G401.6 (cell line): ENCODE data around the gene B4GAT1.

Source experiments
- FAIRE-seq: peaks from 2 replicates; lab custom pipeline; 2012; peaks lifted over from hg19 to GRCh38; lab: Jason Lieb, UNC

Gene B4GAT1

GRCh38 chr11:66336234-66337102 lies 11.0 kb downstream of the B4GAT1 start, which contains the start of gene RIN1:
RIN1 (minus strand) TSS chr11:66336434; CDS start chr11:66336402, 32 bp downstream.
- peak; percentile 59 for FAIRE-seq

- FAIRE-seq, result peak; percentile 57
Measured at GRCh38 chr11:66335531-66336233, 11.7 kb downstream of the B4GAT1 start.

GRCh38 chr11:66334605-66335442 lies 12.6 kb downstream of the B4GAT1 start:
- FAIRE-seq, result no peak

DNA sequence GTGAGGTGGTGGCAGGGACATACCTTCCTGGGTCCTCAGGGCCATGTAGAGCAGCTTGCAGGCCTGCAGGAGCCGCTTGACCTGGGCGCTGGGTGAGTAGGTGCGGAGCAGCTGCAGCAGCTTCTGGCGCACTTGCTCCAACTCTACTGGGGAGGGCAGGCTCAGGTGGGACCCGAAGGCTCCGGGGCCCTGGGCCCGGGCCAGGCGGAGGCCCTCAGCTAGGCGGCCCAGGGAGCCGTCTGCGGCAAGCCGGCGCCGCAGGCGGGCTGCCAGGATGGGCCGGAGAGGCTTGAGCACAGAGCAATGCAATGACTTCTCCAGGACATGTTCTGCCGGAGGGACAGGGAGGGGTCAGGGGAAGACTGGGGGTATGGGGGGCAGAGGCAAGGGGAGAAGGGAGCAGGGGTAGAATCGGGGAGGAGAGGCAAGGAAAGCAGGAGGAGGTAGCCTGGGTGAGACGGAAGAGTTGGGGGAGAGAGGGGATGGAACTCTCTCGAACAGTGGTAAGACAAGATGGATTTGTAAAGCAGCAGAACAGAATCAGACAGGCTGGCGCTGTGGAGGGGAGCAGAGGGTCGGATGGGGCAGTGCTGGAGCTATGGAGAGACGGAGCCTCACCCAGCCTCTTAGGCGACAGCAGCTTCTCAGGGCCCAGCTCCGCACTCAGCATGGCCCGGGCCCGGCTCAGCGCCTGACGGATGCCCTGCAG lies 13.4 kb downstream of the B4GAT1 start:
- FAIRE-seq, result no peak

DNA sequence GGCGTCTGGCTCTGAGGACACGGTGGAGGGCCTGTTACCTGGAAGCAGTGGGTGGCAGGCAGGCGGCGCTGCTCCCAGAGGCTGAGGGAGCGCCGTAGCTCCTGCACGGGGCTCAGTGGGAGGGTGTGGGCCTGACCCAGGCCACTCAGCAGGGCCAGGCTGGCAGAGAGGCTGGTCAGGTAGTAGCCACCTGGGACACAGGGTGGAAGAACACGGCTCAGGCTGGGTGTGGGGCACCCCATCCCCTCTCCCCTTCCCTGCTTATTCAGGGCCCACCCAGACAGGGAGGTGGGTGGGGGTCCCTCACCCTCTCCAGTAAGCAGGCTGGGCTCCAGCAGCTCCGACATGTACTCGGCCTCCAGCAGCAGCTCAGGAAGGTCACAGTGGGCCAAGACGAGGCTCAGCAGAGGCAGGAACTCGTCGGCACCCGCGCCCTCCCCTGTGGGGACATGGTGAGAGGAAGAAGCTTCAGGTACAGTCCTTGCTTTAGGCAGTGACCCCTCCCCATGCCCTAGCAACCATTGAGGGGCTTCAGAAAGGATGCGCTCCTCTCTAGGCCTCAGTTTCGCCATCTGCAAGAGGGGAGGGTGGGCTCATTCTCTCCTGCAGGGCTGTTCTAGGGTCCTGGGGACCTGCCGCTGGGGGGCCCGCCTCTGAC lies 14.1 kb downstream of the B4GAT1 start:
- no peak for FAIRE-seq

DNA sequence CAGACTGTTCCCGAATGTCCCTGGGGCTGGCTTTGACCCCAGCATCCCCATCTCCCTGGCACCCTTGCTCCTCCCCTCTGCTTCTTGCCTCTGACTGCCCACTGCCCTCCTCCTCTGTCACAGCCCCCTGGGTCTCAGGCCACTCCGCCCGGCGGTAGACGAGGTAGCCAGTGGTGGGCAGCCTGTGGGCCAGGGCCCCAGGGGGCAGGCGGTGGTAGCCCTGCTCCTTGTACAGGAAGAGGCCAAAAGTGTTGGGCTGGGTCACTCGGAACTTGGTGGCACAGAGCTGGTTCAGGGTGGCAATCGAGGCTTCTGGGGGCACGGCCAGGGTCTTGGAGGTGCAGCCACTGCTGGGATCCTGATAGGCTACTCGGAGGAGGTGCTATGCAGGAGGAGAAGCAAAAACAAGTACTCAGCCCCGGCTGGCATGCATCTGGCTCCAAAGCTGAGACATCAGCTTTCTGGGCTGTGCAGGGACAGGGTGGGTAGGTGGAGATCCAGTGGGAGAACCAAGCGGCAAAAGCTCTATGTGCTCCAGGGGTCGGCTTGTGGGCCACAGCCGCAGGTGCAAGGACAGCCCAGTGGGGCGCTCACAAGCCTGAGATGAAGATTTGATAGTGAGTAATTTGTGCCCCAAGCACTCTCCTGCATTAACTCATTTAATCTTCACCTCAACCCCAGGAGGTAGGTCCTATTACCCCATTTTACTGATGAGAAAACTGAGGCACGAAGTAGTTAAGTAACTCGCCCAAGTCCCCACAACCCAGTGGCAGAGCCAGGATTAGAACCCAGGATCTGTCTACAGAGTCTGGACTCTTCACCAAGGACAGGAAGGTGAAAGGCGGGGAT lies 14.8 kb downstream of the B4GAT1 start:
- FAIRE-seq, result no peak

- no peak for FAIRE-seq
Measured at GRCh38 chr11:66331542-66332370, 15.7 kb downstream of the B4GAT1 start.

DNA sequence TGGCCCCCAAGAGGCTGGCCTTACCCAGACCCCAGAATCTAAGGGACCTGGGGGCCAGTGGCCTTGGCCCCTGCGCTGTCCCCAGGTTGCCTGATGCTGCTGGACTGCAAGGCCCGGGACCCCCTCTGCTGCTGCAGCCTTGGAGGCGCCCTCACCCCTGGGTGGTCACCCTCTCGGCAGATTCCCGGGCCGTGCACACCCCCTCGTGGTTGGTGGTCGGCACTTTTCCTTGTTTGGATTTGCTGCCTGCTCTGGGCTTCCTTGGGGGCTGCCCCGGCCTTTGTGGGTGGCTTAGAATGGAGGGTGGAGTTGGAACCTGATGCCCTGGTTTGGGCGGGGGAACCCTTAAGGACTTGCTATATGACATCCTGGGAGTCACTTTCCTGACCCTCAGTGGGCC lies 16.5 kb downstream of the B4GAT1 start:
- no peak for FAIRE-seq

DNA sequence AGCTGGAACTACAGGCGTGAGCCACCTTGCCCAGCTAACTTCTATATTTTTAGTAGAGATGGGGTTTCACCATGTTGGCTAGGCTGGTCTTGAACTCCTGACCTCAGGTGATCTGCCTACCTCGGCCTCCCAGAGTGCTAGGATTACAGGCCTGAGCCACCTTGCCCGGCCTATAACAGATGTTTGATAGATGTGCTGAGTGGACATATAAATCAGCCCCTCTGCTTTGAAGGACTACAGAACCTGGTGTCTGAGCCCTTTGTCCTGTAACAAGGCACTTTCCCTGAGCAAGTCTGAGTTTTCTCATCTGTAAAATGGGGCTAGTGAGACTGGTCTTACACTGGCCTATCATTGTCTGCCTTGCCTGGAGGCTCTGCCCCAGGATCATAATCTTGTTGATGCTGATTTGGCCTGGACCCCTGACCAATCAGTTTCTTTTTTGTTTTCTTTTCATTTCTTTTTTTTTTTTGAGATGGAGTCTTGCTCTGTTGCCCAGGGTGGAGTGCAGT lies 18.2 kb downstream of the B4GAT1 start:
- FAIRE-seq, result no peak

GRCh38 chr11:66328302-66329144 lies 18.9 kb downstream of the B4GAT1 start:
- FAIRE-seq, result peak; percentile 79

DNA sequence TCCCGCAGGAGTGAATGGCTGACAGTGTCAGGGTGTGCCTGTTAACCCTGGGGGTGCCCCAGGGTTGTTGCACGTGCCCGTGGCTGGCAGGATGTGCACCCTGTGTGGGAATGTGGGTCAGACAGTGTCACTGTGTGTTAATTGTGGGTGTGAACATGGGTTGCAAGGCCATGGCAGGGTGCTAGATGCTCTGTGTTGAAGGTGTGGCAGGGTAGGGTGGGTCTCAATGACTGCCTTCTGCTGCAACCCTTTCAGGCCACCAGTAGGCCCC lies 19.5 kb downstream of the B4GAT1 start:
- no peak for FAIRE-seq

GRCh38 chr11:66327171-66328030 lies 20.0 kb downstream of the B4GAT1 start:
- no peak for FAIRE-seq

DNA sequence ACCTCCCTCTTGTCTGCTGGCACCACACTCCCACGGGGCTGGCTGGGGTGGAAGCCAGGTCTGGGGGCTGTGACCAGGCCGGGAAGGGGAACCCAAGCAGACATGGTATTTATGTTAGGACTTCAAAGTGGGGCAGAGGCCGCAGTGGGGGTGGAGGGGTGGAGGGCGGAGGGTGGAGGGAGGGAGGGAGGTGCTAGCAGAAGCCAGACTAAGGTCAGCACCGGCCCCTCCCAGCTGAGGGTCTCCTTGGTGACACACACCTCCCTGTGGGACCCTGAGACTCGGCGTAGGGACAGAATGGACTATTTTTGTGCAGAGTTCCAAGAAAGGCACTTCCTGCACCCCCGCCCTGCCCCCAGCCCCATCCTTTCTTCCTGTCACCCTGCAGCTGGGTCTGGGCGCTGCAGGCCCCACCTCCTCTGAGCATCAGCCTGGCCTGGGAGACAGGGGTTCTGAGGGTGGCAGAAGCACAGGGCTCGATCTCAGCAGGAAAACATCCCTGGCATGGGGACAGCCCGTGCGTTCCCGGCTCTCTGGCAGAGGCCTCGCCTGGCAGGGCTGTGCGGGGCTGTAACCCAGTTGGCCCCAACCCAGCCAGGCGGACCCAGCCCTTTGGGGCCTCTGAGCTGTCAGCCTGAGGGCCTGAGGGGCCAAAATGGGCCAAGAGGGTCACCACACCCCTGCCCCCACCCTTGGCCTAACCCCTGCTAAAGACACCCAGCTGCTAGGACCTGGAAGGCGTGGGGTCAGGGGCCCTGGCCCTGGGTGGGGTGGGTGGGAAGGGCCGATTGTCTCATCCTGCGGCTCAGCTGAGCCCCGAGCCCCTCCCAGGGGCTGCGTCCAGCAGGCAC lies 20.9 kb downstream of the B4GAT1 start:
- FAIRE-seq, result no peak

GRCh38 chr11:66325263-66325671 lies 22.2 kb downstream of the B4GAT1 start:
- FAIRE-seq, result no peak

- FAIRE-seq, result no peak
Measured at GRCh38 chr11:66324664-66325063, 22.8 kb downstream of the B4GAT1 start.

- no peak for FAIRE-seq
Measured at GRCh38 chr11:66323684-66324083, 23.7 kb downstream of the B4GAT1 start.
